OCI-LY7 (cell line): Measurements from ENCODE around the gene DRGX.

ENCODE experiments used
- EZH2phosphoT487 ChIP-seq: fragments of 200-600 bp; sonication (generic); IDR thresholded peaks from 2 replicates; pipeline ENCODE4 v1.6.1; 2018; ENCODE audit warnings: low read depth, borderline replicate concordance, mild to moderate bottlenecking, mixed run types, antibody characterized with exemption, low read length, moderate library complexity, mixed read lengths
- TF ChIP-seq, protein P1 (sequence below): fragments of 200-600 bp; sonication (generic); conservative IDR thresholded peaks from 2 replicates; pipeline ENCODE4 v1.5.1; 2014; ENCODE audit warnings: mild to moderate bottlenecking, antibody characterized with exemption, low read length, moderate library complexity, mixed read lengths

DNA sequence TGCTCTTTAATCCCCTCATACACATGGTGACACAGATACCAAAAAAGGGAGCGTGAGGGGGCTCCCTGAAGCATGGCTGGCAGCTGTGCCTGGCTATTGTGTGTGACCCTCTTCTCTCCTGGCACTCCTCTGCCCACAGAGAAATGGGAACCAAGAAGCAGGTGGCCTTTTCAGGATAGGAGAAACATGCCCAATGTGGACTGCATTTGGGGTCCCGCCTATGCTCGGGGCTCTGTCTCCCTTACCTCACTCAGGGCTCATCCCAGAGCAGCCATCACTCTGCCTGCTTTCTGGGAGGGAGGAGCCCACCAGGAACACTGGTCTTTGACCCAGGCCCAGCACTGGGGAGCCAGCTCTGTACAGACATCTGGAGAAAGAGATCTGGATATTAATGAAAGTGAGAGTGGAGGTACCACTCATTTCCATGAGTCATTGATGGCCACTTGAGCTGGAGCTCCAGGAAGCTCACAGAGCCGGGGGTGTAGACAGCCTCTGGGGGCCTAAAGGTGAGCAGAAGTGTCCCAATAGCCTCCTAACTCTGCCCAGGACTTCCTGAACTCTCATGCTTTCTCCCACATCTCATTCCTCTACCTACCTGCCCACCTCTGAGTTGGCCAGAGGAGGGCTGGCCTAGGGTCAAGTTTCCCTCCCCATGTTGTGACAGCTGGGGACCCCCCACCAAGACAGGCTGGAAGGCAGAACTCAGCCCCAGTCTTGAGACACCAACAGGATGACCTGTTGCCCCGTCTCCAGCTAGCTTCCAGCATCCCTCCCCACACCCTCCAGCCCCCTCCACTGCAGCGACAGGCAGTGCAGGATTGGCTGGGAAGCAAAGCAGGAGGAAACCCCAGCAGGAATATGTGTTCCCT is 42.6 kb downstream of the DRGX start:
- TF ChIP-seq, protein P1, sequence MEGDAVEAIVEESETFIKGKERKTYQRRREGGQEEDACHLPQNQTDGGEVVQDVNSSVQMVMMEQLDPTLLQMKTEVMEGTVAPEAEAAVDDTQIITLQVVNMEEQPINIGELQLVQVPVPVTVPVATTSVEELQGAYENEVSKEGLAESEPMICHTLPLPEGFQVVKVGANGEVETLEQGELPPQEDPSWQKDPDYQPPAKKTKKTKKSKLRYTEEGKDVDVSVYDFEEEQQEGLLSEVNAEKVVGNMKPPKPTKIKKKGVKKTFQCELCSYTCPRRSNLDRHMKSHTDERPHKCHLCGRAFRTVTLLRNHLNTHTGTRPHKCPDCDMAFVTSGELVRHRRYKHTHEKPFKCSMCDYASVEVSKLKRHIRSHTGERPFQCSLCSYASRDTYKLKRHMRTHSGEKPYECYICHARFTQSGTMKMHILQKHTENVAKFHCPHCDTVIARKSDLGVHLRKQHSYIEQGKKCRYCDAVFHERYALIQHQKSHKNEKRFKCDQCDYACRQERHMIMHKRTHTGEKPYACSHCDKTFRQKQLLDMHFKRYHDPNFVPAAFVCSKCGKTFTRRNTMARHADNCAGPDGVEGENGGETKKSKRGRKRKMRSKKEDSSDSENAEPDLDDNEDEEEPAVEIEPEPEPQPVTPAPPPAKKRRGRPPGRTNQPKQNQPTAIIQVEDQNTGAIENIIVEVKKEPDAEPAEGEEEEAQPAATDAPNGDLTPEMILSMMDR = no peak
- no peak for TF ChIP-seq EZH2phosphoT487
